HG03135 (cell line): ENCODE measurements around the gene PDE1C.

Source experiments
- ATAC-seq: cut with Tn5 transposase; IDR thresholded peaks from one replicate; pipeline ENCODE4 v1.9.1; 2021; ENCODE audit warnings: mild to moderate bottlenecking, moderate library complexity; ENCODE audit not compliant: unreplicated experiment

PDE1C gene

DNA sequence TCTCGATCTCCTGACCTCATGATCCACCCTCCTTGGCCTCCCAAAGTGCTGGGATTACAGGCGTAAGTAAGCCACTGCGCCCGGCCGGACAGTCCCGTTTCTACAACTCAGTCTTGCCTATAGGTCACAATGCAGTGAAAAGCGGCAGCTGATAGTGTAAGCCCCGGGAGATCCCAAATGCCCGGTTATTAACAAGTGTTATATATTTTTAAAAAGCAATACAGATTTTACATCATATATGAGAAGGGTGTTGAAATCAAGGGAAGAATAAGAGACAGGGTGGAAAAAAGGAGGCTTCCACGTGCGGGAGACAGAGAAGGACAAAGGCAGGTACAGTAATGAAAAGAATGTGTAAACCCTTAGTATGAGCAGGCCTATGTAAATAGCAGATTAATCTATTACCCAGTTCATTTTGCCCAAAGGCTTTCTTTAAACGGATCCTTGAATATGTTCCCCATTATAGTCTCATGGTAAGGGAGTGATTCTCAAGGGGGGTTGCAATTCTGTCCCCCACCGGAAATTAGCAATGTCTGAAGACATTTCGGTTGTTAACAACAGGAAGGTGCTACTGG is 170.8 kb downstream of the PDE1C start:
- ATAC-seq = no peak

- no peak for ATAC-seq
Observed at GRCh38 chr7:31896925-31897324, 173.3 kb downstream of the PDE1C start.

DNA sequence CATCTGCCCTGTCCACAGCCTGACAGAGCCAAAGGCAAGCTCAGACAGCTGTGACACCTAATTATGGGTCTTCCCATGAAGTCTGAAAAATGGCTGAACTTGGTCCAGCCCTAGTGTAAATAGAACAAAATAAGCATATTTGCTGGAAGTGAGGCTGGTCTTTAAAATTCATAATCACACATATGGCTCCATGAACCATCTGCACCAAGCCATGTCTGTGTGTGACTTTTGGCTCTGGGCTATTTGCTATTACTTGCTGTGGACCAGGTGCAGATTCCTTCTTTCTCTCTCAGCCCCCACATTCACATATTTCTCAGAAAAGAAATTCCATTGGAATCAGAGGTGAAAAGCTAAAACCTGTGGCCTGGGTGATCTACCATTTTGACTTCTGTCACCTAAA is 175.9 kb downstream of the PDE1C start:
- ATAC-seq = no peak

GRCh38 chr7:31893365-31893764 is 176.8 kb downstream of the PDE1C start:
- ATAC-seq = no peak

DNA sequence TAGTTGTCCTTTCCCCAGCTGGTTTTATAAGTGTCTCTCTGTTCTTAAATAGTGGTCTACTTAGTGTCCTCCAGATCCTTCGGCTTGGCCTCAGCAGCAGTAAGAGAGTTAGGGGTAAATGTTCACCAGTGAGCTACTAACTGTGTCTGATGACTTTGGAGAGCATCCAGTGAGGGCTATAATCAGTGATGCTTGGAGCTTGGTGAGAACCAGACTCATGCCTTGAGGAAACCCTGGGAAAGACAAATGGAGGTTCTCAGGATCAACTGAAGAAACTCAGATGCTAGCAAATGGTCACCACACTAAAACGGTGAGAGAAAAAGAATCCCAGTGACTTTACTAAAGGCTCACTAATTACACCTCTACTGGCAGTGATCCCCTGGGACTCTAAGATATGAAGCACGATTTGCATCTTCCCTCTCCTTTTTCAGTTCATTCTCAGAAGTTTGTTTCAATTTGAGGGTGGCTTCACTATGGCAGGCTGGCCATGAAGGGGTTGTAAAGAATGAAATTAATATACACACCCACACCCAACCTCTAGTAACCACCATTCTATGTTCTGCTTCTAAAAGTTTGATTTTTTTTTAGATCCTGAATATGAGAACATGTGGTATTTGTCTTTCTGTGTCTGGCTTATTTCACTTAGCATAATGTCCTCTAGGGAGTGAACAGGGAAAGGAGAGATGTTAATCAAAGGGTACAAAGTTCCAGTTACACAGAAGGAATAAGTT is 177.9 kb downstream of the PDE1C start:
- ATAC-seq = peak; percentile 73

- no peak for ATAC-seq
Observed at GRCh38 chr7:31890766-31891165, 179.4 kb downstream of the PDE1C start.

DNA sequence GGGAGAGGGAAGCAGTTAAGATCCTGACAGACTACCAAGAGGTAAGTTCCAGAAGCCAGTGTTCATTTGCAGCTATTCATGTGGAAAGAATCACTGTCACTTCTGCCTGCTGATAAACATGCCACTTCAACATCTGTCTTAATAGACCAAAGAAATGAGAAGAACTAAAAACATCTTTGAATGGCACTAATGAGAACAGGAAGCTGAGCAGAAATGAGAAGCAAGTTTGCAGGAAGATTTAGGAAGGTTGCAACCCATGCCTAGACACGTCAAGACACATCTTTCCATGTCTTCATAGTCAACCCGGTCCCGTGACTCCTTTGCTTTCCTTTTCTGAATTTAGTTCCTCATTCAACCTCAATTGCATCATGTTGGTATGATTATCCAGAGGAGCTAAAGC is 180.0 kb downstream of the PDE1C start:
- no peak for ATAC-seq

DNA sequence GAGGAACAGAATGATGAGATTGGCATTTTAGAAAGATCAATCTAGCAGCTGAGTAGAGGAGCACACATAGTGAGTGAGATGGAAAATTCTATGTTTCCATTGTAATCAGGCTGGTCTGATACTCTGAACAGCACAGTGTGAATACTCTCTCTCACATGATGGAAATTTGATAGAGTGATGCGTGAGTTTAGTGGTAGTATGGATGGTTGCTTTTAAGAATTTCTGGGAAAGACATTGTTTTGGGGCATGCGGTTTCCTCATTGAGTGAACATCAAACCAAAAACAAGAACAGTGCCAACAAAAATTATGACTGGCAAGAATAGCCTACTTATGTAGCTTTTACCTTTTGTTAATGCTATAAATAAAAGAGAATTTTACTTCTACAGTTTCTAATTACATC is 183.2 kb downstream of the PDE1C start:
- ATAC-seq = no peak

DNA sequence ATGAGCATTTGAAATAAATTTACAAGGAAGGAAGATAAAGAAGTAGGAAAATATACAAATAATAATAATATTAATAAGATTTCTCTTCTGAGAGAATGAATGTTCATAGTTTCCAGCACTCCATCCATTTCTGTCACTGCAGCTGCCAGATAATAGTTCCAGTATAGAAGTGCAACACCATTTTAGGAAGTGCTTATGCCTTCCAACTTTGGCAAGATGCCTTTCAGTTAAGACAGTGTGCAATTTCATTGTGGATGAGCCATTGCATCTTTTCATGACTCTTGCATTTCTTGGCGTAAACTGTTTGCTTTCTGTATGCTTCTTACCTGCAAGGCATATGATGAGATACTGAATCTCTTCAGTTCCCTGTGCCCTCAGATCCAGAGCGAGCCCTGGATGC is 185.0 kb downstream of the PDE1C start:
- ATAC-seq = no peak

- peak; percentile 90 for ATAC-seq
Observed at GRCh38 chr7:31883761-31884164, 186.4 kb downstream of the PDE1C start.

DNA sequence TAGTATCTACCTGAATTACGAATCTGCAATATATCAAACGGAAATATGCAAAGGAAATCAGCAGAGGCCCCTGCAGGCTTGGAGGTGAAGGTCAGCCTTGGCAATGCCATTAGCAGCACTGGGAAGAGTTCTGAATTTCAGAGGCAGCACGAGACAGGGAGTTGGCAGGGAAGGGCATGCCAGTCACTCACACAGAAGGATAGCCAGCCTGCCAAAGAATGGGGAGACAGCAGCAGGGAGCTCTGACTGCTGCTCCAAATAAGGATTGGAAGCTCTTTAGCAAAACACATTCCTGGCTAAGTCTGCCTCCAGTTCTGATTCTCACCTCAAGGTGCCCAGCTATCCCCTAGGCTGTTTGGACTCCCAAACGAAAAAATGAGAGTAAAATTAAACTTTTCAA is 188.0 kb downstream of the PDE1C start:
- no peak for ATAC-seq

DNA sequence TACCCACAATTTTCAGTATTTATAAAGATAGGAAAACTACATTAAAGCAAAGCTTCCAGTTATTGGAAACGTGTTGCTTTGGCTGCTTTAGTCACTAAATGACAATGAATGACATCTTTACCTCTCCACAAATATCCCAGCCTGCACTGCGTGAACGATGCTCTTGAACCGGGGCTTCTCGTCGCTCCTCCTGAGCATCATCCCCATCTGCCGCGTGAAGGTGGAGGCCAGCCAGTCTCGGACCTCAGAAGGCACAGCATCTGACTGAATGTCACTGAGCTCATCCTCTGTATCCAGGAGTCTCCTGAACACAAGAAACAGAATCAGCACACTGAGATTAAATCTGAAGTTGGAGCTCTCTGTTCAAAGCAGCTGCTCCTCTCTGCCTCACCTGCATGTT is 191.3 kb downstream of the PDE1C start:
- ATAC-seq = no peak

- ATAC-seq = no peak
Observed at GRCh38 chr7:31875424-31875823, 194.8 kb downstream of the PDE1C start.

GRCh38 chr7:31874631-31875386 is 195.4 kb downstream of the PDE1C start:
- no peak for ATAC-seq

DNA sequence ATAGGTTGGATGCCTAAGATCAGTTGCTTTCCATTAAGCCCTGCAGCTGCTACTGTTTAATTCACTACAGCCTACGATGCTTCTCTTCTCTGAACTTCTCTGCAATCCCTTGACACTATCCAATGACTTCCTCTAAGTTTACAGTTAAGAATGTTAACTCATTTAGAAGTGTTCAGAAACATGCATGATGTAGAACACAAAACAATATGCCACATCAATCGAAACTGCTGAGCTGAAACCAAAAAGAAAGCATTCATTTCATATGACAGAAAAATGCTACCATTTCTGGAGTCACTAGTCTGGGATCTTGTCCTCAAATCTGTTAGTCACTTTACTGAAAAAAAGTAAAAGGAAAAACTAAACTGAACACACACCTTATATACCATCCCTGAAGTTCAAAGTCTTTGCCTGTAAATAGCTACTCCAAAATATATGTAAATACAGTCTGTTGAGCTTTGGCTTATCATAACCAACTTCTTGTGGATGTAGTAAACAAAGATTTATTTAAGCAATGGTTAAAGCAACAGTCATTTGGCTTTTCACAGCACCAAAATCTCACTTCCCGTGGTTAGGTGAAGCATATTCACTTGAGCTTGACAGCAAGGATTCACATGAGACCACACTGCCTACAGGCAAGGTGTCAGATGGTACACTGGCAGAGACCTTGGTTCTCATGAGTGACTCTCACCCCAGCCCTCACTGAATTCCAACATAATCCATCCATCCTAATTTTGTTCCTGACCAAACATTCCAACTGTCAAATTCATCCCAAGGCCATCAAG is 196.2 kb downstream of the PDE1C start:
- ATAC-seq = peak; percentile 73

- no peak for ATAC-seq
Observed at GRCh38 chr7:31872545-31873370, 197.4 kb downstream of the PDE1C start.

- ATAC-seq = no peak
Observed at GRCh38 chr7:31864646-31865045, 205.6 kb downstream of the PDE1C start.

DNA sequence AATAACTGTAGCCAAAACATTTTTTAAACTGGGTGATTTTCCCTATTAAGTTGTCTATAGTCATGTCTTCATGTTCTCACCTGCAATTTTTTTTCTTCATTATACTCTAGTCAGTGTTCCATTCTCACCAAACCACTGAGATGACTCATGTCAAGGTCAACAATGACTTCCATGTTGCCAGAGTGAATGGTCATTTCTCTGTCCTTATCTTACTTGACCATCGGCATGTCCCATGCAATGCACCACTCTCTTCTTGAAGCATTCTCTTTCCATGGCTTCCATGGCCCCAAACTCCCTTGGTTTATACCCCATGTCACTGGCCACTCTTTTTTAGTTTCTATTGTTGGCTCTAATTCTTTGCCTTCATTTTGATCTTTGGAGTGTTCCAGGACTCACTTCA is 209.3 kb downstream of the PDE1C start:
- no peak for ATAC-seq

- ATAC-seq = no peak
Observed at GRCh38 chr7:31858055-31858454, 212.2 kb downstream of the PDE1C start.

DNA sequence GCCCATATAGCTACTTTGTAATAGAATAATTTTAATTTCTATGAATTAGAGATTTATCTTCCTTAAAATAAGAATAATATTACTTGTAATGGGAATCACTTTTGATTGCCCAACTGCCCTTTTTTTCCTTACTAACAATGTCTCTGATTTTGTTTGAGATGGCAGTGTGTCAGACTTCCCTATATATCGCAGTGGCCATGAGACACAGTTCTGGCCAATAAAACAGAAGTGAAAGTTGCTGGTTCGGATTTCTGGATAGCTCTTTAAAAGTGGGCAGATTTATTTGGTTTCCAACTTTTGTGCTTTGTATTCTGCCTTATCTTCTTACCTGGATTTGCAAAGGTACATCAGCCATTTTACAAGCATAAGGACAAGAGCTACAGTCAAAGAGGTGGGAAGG is 213.0 kb downstream of the PDE1C start:
- no peak for ATAC-seq

DNA sequence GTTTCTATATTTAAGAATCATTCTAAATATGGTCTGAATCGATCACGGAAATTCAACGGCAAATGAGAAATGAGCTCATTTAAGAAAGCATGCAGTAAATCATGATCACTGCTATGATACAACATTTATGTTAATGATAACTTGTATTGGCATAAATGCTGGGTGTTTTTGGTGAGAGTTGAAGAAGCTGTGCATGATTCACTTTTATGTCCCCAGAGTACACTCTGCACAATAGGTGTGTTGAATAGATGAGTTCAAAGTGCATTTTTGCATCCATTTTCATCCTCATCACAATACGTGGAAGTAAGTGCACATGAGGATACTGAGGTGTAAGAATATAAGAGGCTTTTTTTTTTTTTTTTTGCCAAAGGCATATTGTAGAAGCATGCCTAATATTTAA is 213.9 kb downstream of the PDE1C start:
- ATAC-seq = no peak
